Suprapubic skin (tissue), 3 donors: Measurements from ENCODE around the gene CA6.

ENCODE experiments used
- EP300 ChIP-seq: sonication (generic); formaldehyde crosslinking; IDR thresholded peaks from one replicate; pipeline ENCODE4 v1.6.1; 2017; ENCODE audit warnings: antibody characterized with exemption
- POLR2A ChIP-seq, 2 donors: fragments of 450-650 bp; IDR thresholded peaks; one replicate each; pipeline ENCODE4 v1.6.1; 2017; ENCODE audit warnings: antibody characterized with exemption in 2 of 2, mild to moderate bottlenecking in 2 of 2, moderate library complexity in 2 of 2
- TF ChIP-seq, protein P1 (sequence below), 2 donors: fragments of 200-600 bp in 1 of 2; fragments of 450-650 bp in 1 of 2; sonication (generic) in 1 of 2; IDR thresholded peaks; one replicate each; pipeline ENCODE4 v1.5.1; 2016 to 2019; ENCODE audit warnings: antibody characterized with exemption in 2 of 2, mild to moderate bottlenecking in 1 of 2, moderate library complexity in 1 of 2

GRCh38 chr1:9014475-9015375 lies 69.1 kb downstream of the CA6 start:
- TF ChIP-seq, protein P1, sequence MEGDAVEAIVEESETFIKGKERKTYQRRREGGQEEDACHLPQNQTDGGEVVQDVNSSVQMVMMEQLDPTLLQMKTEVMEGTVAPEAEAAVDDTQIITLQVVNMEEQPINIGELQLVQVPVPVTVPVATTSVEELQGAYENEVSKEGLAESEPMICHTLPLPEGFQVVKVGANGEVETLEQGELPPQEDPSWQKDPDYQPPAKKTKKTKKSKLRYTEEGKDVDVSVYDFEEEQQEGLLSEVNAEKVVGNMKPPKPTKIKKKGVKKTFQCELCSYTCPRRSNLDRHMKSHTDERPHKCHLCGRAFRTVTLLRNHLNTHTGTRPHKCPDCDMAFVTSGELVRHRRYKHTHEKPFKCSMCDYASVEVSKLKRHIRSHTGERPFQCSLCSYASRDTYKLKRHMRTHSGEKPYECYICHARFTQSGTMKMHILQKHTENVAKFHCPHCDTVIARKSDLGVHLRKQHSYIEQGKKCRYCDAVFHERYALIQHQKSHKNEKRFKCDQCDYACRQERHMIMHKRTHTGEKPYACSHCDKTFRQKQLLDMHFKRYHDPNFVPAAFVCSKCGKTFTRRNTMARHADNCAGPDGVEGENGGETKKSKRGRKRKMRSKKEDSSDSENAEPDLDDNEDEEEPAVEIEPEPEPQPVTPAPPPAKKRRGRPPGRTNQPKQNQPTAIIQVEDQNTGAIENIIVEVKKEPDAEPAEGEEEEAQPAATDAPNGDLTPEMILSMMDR (IDR thresholded peaks at IDR 0.05), result no peak
- TF ChIP-seq POLR2A (IDR thresholded peaks at IDR 0.05), result no peak
- no peak for TF ChIP-seq EP300
